Caki2 (cell line): ENCODE measurements around the gene PPTC7. TPM values are rescaled to one million over a fixed set of nuclear protein-coding genes. Genes with fewer than 3 reads are reported as not detected.
"Not testable (repeated sequence)": the region's sequence is repeated elsewhere in the genome, so short reads cannot be mapped to it uniquely, and the experiment has no call there.

Experiments
- DNase-seq: peaks from one replicate; pipeline ENCODE4 v3.0.0-alpha.2; 2015; ENCODE audit warnings: low read depth
- in situ Hi-C: cut with HindIII; loops from 2 replicates; pipeline ENCODE4 v1.10.0; 2016; ENCODE audit warnings: low sequenced_read_pairs, low pct_unique_long_range_greater_than_20kb, mixed read lengths
- total RNA-seq: library from RNA; depleted of rRNA; stranded (reverse); fragments of >200 nt; shearing (Covaris generic); gene quantifications from 2 replicates; pipeline ENCODE4 v1.2.3, GENCODE V29; 2014; ENCODE audit warnings: low replicate concordance

PPTC7 gene
- total RNA-seq, 1 experiment from 2014 or later, result 6.1 TPM

GRCh38 chr12:110590806-110591326, 7.7 kb upstream of the PPTC7 start:
- DNase-seq, result peak; percentile 30
- in situ Hi-C loops, result no loop called here

- no peak for DNase-seq
Measured at GRCh38 chr12:110590059-110590458, 6.9 kb upstream of the PPTC7 start.

GRCh38 chr12:110587102-110587501, 4.0 kb upstream of the PPTC7 start:
- DNase-seq, in situ Hi-C loops: not testable (repeated sequence)

More at GRCh38 chr12:110590059-110590458, 6.9 kb upstream of the PPTC7 start:
- in situ Hi-C loops, result no loop called here

GRCh38 chr12:110585231-110585799, 2.2 kb upstream of the PPTC7 start:
- no peak for DNase-seq
- in situ Hi-C loops, result no loop called here

GRCh38 chr12:110582276-110583136, 612 bp downstream of the PPTC7 start:
- peak; percentile 62 for DNase-seq
- in situ Hi-C loops, result no loop called here

GRCh38 chr12:110581931-110582275, 1.2 kb downstream of the PPTC7 start:
- DNase-seq, result no peak
- in situ Hi-C loops, result no loop called here

- no peak for DNase-seq
- in situ Hi-C loops, result no loop called here
Measured at GRCh38 chr12:110579535-110580253, 3.4 kb downstream of the PPTC7 start.

GRCh38 chr12:110578694-110579534, 4.2 kb downstream of the PPTC7 start:
- in situ Hi-C loops, result no loop called here
- DNase-seq, result no peak

- in situ Hi-C loops, result no loop called here
- DNase-seq, result peak; percentile 67
Measured at GRCh38 chr12:110577864-110578693, 5.0 kb downstream of the PPTC7 start.

- in situ Hi-C loops, result no loop called here
- no peak for DNase-seq
Measured at GRCh38 chr12:110576504-110576903, 6.6 kb downstream of the PPTC7 start.

- in situ Hi-C loops, result no loop called here
- no peak for DNase-seq
Measured at GRCh38 chr12:110575326-110575725, 7.8 kb downstream of the PPTC7 start.

- in situ Hi-C loops, result not testable (repeated sequence)
Measured at GRCh38 chr12:110574717-110575230, 8.3 kb downstream of the PPTC7 start.

GRCh38 chr12:110574044-110574443, 9.1 kb downstream of the PPTC7 start:
- no peak for DNase-seq
- in situ Hi-C loops, result no loop called here

More at GRCh38 chr12:110574717-110575230, 8.3 kb downstream of the PPTC7 start:
- DNase-seq, result not testable (repeated sequence)

GRCh38 chr12:110570798-110571197, 12.3 kb downstream of the PPTC7 start:
- in situ Hi-C loops, DNase-seq: not testable (repeated sequence)

GRCh38 chr12:110569838-110570237, 13.3 kb downstream of the PPTC7 start:
- DNase-seq, in situ Hi-C loops: not testable (repeated sequence)

- no peak for DNase-seq
- in situ Hi-C loops, result no loop called here
Measured at GRCh38 chr12:110568752-110569151, 14.4 kb downstream of the PPTC7 start.

GRCh38 chr12:110566993-110567392, 16.1 kb downstream of the PPTC7 start:
- in situ Hi-C loops, result no loop called here

More at GRCh38 chr12:110566993-110567392, 16.1 kb downstream of the PPTC7 start:
- no peak for DNase-seq
